GM23338 (cell line): Measurements from ENCODE around the gene KCNF1.

ENCODE experiments used
- CREB1 ChIP-seq: fragments of 250-450 bp; sonication (Bioruptor Pico); IDR thresholded peaks from 2 replicates; pipeline ENCODE4 v1.5.0; 2020; ENCODE audit warnings: low read depth, mild to moderate bottlenecking, moderate library complexity
- CTCF ChIP-seq, 2 experiments: fragments of 200-600 bp in 1 of 2; sonication (generic) in 1 of 2; conservative IDR thresholded peaks; 2 replicates each; pipeline versions ENCODE4 v1.5.1 to v1.6.1; 2016 to 2017; ENCODE audit warnings: antibody characterized with exemption in 2 of 2, low read depth in 2 of 2, mild to moderate bottlenecking in 2 of 2, moderate library complexity in 1 of 2
- ETS1 ChIP-seq: IDR thresholded peaks from 2 replicates; pipeline ENCODE4 v1.6.1; 2016; ENCODE audit warnings: antibody characterized with exemption
- EZH2 ChIP-seq: fragments of 200-600 bp; sonication (generic); IDR thresholded peaks from one replicate; pipeline ENCODE4 v1.8.0; 2017; ENCODE audit warnings: antibody characterized with exemption, mild to moderate bottlenecking, low read depth; ENCODE audit not compliant: unreplicated experiment
- EZH2phosphoT487 ChIP-seq: fragments of 200-600 bp; sonication (generic); IDR thresholded peaks from one replicate; pipeline ENCODE4 v1.8.1; 2018; ENCODE audit warnings: antibody characterized with exemption; ENCODE audit not compliant: unreplicated experiment
- NANOG ChIP-seq: IDR thresholded peaks from 2 replicates; pipeline ENCODE4 v1.6.1; 2016; ENCODE audit warnings: antibody characterized with exemption, borderline replicate concordance
- POLR2AphosphoS5 ChIP-seq: IDR thresholded peaks from 2 replicates; pipeline ENCODE4 v1.6.1; 2016; ENCODE audit warnings: antibody characterized with exemption, low read depth
- REST ChIP-seq: IDR thresholded peaks from one replicate; pipeline ENCODE4 v1.6.1; 2018; ENCODE audit warnings: antibody characterized with exemption; ENCODE audit not compliant: unreplicated experiment
- STAT1 ChIP-seq: IDR thresholded peaks from one replicate; pipeline ENCODE4 v1.6.1; 2016; ENCODE audit warnings: antibody characterized with exemption; ENCODE audit not compliant: unreplicated experiment

- TF ChIP-seq CTCF (conservative IDR thresholded peaks at IDR 0.05; ENCODE audit: low read depth in 2 of 2) (no peak), EZH2 (no peak), EZH2phosphoT487 (no peak), CREB1 (CRISPR knock-in tag) (no peak), POLR2AphosphoS5 (no peak), ETS1 (no peak), NANOG (no peak), REST (no peak), STAT1 (no peak)
Measured at GRCh38 chr2:10883066-10883465, 28.7 kb upstream of the KCNF1 start.
